GM12878 (cell line): Measurements from ENCODE around the gene SEMA5A. TPM values are rescaled to one million over a fixed set of nuclear protein-coding genes. Genes with fewer than 3 reads are reported as not detected.

Source experiments
- ATAC-seq: fragments of 200-7000 bp; cut with Tn5 transposase; 3 replicates; pipeline ENCODE4 v1.9.1; 2020; ENCODE audit warnings: mild to moderate bottlenecking, moderate library complexity
- BruUV-seq: library from RNA; stranded (reverse); fragments of 400-500 nt; replicated peaks from 2 replicates; lab custom pipeline; 2021; lab: Mats Ljungman, UMichigan
- CTCF ChIA-PET: fragments of 300-600 bp; sonication (Branson Sonifier 250); formaldehyde crosslinking; extraction: SDS; loops from one replicate; lab custom pipeline; 2021; ENCODE audit warnings: inconsistent platforms; lab: Yijun Ruan, JAX
- POLR2A ChIA-PET: fragments of 350-600 bp; formaldehyde crosslinking; extraction: SDS; loops from one replicate; lab custom pipeline; 2021; ENCODE audit warnings: inconsistent platforms; lab: Charles Lee
- RAD21 ChIA-PET: fragments of 300-600 bp; sonication (Branson Sonifier 250); formaldehyde crosslinking; loops from one replicate; lab custom pipeline; 2023; ENCODE audit warnings: antibody characterized with exemption; ENCODE audit not compliant: unreplicated experiment; lab: Charles Lee
- SMC1A ChIA-PET: fragments of 300-600 bp; sonication (Branson Sonifier 250); formaldehyde crosslinking; loops from one replicate; lab custom pipeline; 2023; ENCODE audit not compliant: unreplicated experiment, uncharacterized antibody; lab: Charles Lee
- DNase-seq: peaks from one replicate; pipeline ENCODE4 v3.0.0-alpha.2; 2011; ENCODE audit warnings: low read depth, low spot score
- FAIRE-seq: peaks from 3 replicates; lab custom pipeline; 2011; peaks lifted over from hg19 to GRCh38; lab: Jason Lieb, UNC
- H2AFZ ChIP-seq: 2 replicates; pipeline ENCODE4 v1.6.0; 2011; ENCODE audit warnings: low read depth, low read length, control low read depth; ENCODE audit not compliant: control insufficient read depth
- H3K27ac ChIP-seq: 2 replicates; pipeline ENCODE4 v1.5.1; 2011; ENCODE audit warnings: control low read depth; ENCODE audit not compliant: control insufficient read depth, insufficient read depth
- H3K27me3 ChIP-seq, 2 experiments: replicated peaks in 1 of 2; 2 replicates each; pipeline versions ENCODE4 v1.6.0 to v1.6.1; 2011; ENCODE audit warnings: low read length in 1 of 2; ENCODE audit not compliant: control insufficient read depth in 2 of 2, insufficient read depth in 2 of 2
- H3K36me3 ChIP-seq, 2 experiments: 2 replicates each; pipeline ENCODE4 v1.5.1; 2011; ENCODE audit warnings: low read length in 1 of 2; ENCODE audit not compliant: control insufficient read depth in 2 of 2, insufficient read depth in 2 of 2
- H3K4me1 ChIP-seq: 2 replicates; pipeline ENCODE4 v1.6.1; 2011; ENCODE audit warnings: mild to moderate bottlenecking, low read length, moderate library complexity, mixed read lengths; ENCODE audit not compliant: control insufficient read depth, insufficient read depth
- H3K4me2 ChIP-seq: 2 replicates; pipeline ENCODE4 v1.6.0; 2011; ENCODE audit warnings: control low read depth; ENCODE audit not compliant: control insufficient read depth, insufficient read depth
- H3K4me3 ChIP-seq: fragments of 200-600 bp; sonication (generic); 2 replicates; pipeline ENCODE4 v1.5.1; 2016
- H3K79me2 ChIP-seq: 2 replicates; pipeline ENCODE4 v1.6.0; 2011; ENCODE audit warnings: low read length; ENCODE audit not compliant: control insufficient read depth, insufficient read depth
- H3K9ac ChIP-seq: 2 replicates; pipeline ENCODE4 v1.8.0; 2011; ENCODE audit warnings: low read length, control low read depth, mixed read lengths; ENCODE audit not compliant: control insufficient read depth, insufficient read depth
- H3K9me3 ChIP-seq: replicated peaks from 3 replicates; pipeline ENCODE4 v1.5.1; 2011; ENCODE audit warnings: mild to moderate bottlenecking, low read length; ENCODE audit not compliant: control insufficient read depth, insufficient read depth
- H4K20me1 ChIP-seq: 2 replicates; pipeline ENCODE4 v1.6.0; 2011; ENCODE audit not compliant: control insufficient read depth, insufficient read depth
- BMI1 ChIP-seq: fragments of 450-650 bp; IDR thresholded peaks from 2 replicates; pipeline ENCODE4 v1.6.1; 2016; ENCODE audit warnings: mild to moderate bottlenecking, moderate library complexity, borderline replicate concordance
- BRCA1 ChIP-seq: IDR thresholded peaks from 2 replicates; pipeline ENCODE4 v1.6.1; 2011; ENCODE audit warnings: low read depth, low read length, improper control_type of control experiment
- EGR1 ChIP-seq, 2 experiments: IDR thresholded peaks; 1 replicate in 1 of 2; 2 replicates in 1 of 2; pipeline ENCODE4 v1.6.1; 2011 to 2012; ENCODE audit warnings: low read depth in 2 of 2, low read length in 2 of 2, borderline replicate concordance in 1 of 2, mild to moderate bottlenecking in 1 of 2, moderate library complexity in 1 of 2
- EZH2 ChIP-seq: IDR thresholded peaks from 2 replicates; pipeline ENCODE4 v1.6.1; 2012; ENCODE audit warnings: low read depth, mild to moderate bottlenecking, control low read depth, inconsistent platforms, low read length, borderline replicate concordance; ENCODE audit not compliant: control insufficient read depth
- IRF4 ChIP-seq: IDR thresholded peaks from 2 replicates; pipeline ENCODE4 v1.6.1; 2011; ENCODE audit warnings: low read depth, low read length
- KDM1A ChIP-seq: fragments of 200-600 bp; sonication (generic); IDR thresholded peaks from 2 replicates; pipeline ENCODE4 v1.6.1; 2016; ENCODE audit warnings: borderline replicate concordance
- KLF5 ChIP-seq: fragments of 450-650 bp; IDR thresholded peaks from 2 replicates; pipeline ENCODE4 v1.6.1; 2014; ENCODE audit warnings: mild to moderate bottlenecking; ENCODE audit not compliant: partially characterized antibody
- LARP7 ChIP-seq: fragments of 450-650 bp; IDR thresholded peaks from 2 replicates; pipeline ENCODE4 v1.6.1; 2017; ENCODE audit warnings: mild to moderate bottlenecking
- MTA3 ChIP-seq: IDR thresholded peaks from 2 replicates; pipeline ENCODE4 v1.6.1; 2012; ENCODE audit warnings: low read length, inconsistent platforms, borderline replicate concordance
- NFYA ChIP-seq: IDR thresholded peaks from 2 replicates; pipeline ENCODE4 v1.6.1; 2011; ENCODE audit warnings: low read depth, mild to moderate bottlenecking, low read length, improper control_type of control experiment, borderline replicate concordance
- NFYB ChIP-seq: IDR thresholded peaks from 2 replicates; pipeline ENCODE4 v1.6.1; 2011; ENCODE audit warnings: low read depth, mild to moderate bottlenecking, low read length, improper control_type of control experiment, moderate library complexity; ENCODE audit not compliant: insufficient read depth
- RAD51 ChIP-seq: fragments of 450-650 bp; IDR thresholded peaks from 2 replicates; pipeline ENCODE4 v1.6.1; 2016; ENCODE audit warnings: moderate library complexity, mild to moderate bottlenecking, inconsistent platforms
- RB1 ChIP-seq: fragments of 450-650 bp; formaldehyde crosslinking; IDR thresholded peaks from 2 replicates; pipeline ENCODE4 v1.6.1; 2017; ENCODE audit warnings: mild to moderate bottlenecking, borderline replicate concordance
- SIX5 ChIP-seq: IDR thresholded peaks from 2 replicates; pipeline ENCODE4 v1.6.1; 2011; ENCODE audit warnings: mild to moderate bottlenecking, low read depth, low read length, moderate library complexity; ENCODE audit not compliant: severe bottlenecking
- SKIL ChIP-seq: fragments of 450-650 bp; IDR thresholded peaks from 2 replicates; pipeline ENCODE4 v1.6.1; 2017; ENCODE audit warnings: mild to moderate bottlenecking, low read depth, inconsistent platforms; ENCODE audit not compliant: poor library complexity, severe bottlenecking
- STAT1 ChIP-seq: fragments of 450-650 bp; conservative IDR thresholded peaks from 2 replicates; pipeline ENCODE4 v1.6.1; 2014; ENCODE audit warnings: antibody characterized with exemption, mild to moderate bottlenecking
- TARDBP ChIP-seq: IDR thresholded peaks from 2 replicates; pipeline ENCODE4 v1.6.1; 2016; ENCODE audit warnings: borderline replicate concordance
- TBL1XR1 ChIP-seq: IDR thresholded peaks from 2 replicates; pipeline ENCODE4 v1.6.1; 2012; ENCODE audit warnings: low read depth, low read length, improper control_type of control experiment
- ZNF384 ChIP-seq: IDR thresholded peaks from 2 replicates; pipeline ENCODE4 v1.6.1; 2012; ENCODE audit warnings: low read depth, mild to moderate bottlenecking, low read length, improper control_type of control experiment, borderline replicate concordance
- WGBS: methylation state at CpG from one replicate; pipeline ENCODE4 v1.1.6; 2016; ENCODE audit warnings: low lambda C conversion rate; ENCODE audit not compliant: insufficient replicate concordance, insufficient coverage; ENCODE audit errors: missing lambda C conversion rate; 5-methylcytosine and 5-hydroxymethylcytosine counted together
- in situ Hi-C: fragments of 300-500 bp; cut with MboI; formaldehyde crosslinking; loops from 9 replicates; pipeline ENCODE4 v1.14.3; 2018; ENCODE audit warnings: mixed read lengths
- intact Hi-C: fragments of 100-400 bp; cut with micrococcal nuclease; formaldehyde crosslinking; loops from one replicate; pipeline ENCODE4 v1.14.2; 2022; ENCODE audit not compliant: unreplicated experiment
- polyA plus RNA-seq, 11 experiments: library from polyadenylated mRNA; depleted of rRNA in 4 of 11; unstranded in 6 of 11; stranded (reverse) in 5 of 11; fragments of >200 nt; fragmentation: Nextera tagmentation in 4 of 11; fragmentation: Illumina TruSeq in 1 of 11; extraction: Ambion mirVana in 4 of 11; extraction: Trizol in 1 of 11; gene quantifications; 1 replicate in 1 of 11; 2 replicates in 10 of 11; pipeline versions ENCODE4 v1.2.1 to v1.2.3, GENCODE V29; 2011 to 2016; ENCODE audit warnings: inconsistent platforms in 2 of 11, missing spikeins in 2 of 11, low read depth in 1 of 11
- total RNA-seq, 4 experiments: library from RNA; depleted of rRNA in 3 of 4; stranded (reverse); fragments of >200 nt in 3 of 4; fragmentation: Illumina TruSeq in 1 of 4; extraction: Trizol in 1 of 4; gene quantifications; 2 replicates each; pipeline versions ENCODE4 v1.2.1 to v1.2.3, GENCODE V29; 2013 to 2021

The SEMA5A gene
- total and polyA plus RNA-seq, 10 of the 15 experiments (the other 5 are each of a cell fraction or from before 2014, with no cell fraction given): 0.03 to 2.4 (median 0.09) TPM; not detected in 1

GRCh38 chr5:9058666-9059065 is 487.2 kb downstream of the SEMA5A start:
- H3K4me3 ChIP-seq: no peak overlapping the region
- ChIA-PET SMC1A (interaction anchor here (0.9 to 1.7 kb wide), 4 partner anchors 10 to 149 kb away, joined by 3 to 5 read pairs (median 4); no protein-coding TSS in a partner anchor), RAD21 (interaction anchor here (1.3 to 1.7 kb wide), 3 partner anchors 32 to 109 kb away, joined by 3 read pairs; no protein-coding TSS in a partner anchor), POLR2A (interaction anchor here (1.4 kb wide), 1 partner anchor 113 kb away, joined by 5 read pairs; no protein-coding TSS in a partner anchor), CTCF (interaction anchor here (1.4 kb wide), 1 partner anchor 174 kb away, joined by 4 read pairs; no protein-coding TSS in a partner anchor)
- TF ChIP-seq KDM1A: no peak
- no peak for TF ChIP-seq LARP7
- TF ChIP-seq SKIL: no peak
- TF ChIP-seq KLF5: no peak
- no peak for TF ChIP-seq TARDBP
- no peak for TF ChIP-seq NFYB
- TF ChIP-seq RB1: no peak
- no peak for TF ChIP-seq EZH2
- TF ChIP-seq SIX5: no peak
- no peak for TF ChIP-seq IRF4
- no peak for TF ChIP-seq BRCA1
- TF ChIP-seq EGR1 (IDR thresholded peaks at IDR 0.05; ENCODE audit: borderline replicate concordance in 1 of 2, low read depth in 2 of 2, low read length in 2 of 2): no peak
- TF ChIP-seq STAT1: no peak
- TF ChIP-seq RAD51: no peak
- no peak for TF ChIP-seq TBL1XR1
- no peak for TF ChIP-seq MTA3
- no peak for TF ChIP-seq ZNF384
- TF ChIP-seq BMI1: no peak
- TF ChIP-seq NFYA: no peak
- no peak overlapping the region for H3K4me2 ChIP-seq
- no peaks in the 10 kb centered on the region for H3K9me3 ChIP-seq
- no peak for ATAC-seq
- H3K27ac ChIP-seq: no peak overlapping the region
- no peaks in the 10 kb centered on the region for H3K36me3 ChIP-seq
- H3K9ac ChIP-seq: no peak overlapping the region
- no TSS peak for BruUV-seq
- WGBS: 0% methylated on average over 1 of the region's 1 CpG
- no peak overlapping the region for H2AFZ ChIP-seq
- H3K79me2 ChIP-seq: no peaks in the 10 kb centered on the region
- intact Hi-C loops: no loop called here
- FAIRE-seq: no peak
- H3K27me3 ChIP-seq: no peaks in the 10 kb centered on the region
- no peak for DNase-seq
- H3K4me1 ChIP-seq: peaks cover 7% of the 10 kb centered on the region
- in situ Hi-C loops: no loop called here
- H4K20me1 ChIP-seq: no peaks in the 10 kb centered on the region
